HCT116 (cell line): ENCODE data around the gene ALDH1A1. TPM values are rescaled to one million over a fixed set of nuclear protein-coding genes. Genes with fewer than 3 reads are reported as not detected.

Experiments
- ATAC-seq: fragments of 200-7000 bp; cut with Tn5 transposase; 2 replicates; pipeline ENCODE4 v1.9.1; 2020; ENCODE audit warnings: mild to moderate bottlenecking, moderate library complexity
- BruUV-seq: library from RNA; stranded (reverse); fragments of 400-500 nt; replicated peaks from 2 replicates; lab custom pipeline; 2021; lab: Mats Ljungman, UMichigan
- CTCF ChIA-PET: fragments of 300-600 bp; sonication (Branson Sonifier 250); formaldehyde crosslinking; loops from one replicate; lab custom pipeline; 2021; ENCODE audit warnings: antibody characterized with exemption; lab: Charles Lee
- POLR2A ChIA-PET: fragments of 300-600, 350-600 bp; sonication (Branson Sonifier 250); formaldehyde crosslinking; loops from one replicate; lab custom pipeline; 2021; ENCODE audit warnings: antibody characterized with exemption; lab: Charles Lee
- RAD21 ChIA-PET, 2 experiments: fragments of 300-600 bp; sonication (Branson Sonifier 250); formaldehyde crosslinking; loops; one replicate each; lab custom pipeline; 2023; ENCODE audit warnings: low total read pairs in 2 of 2; ENCODE audit not compliant: uncharacterized antibody in 2 of 2, unreplicated experiment in 2 of 2, low non-redundant PET in 1 of 2; lab: Charles Lee
- DNase-seq: peaks from one replicate; pipeline ENCODE4 v3.0.0-alpha.2; 2010; ENCODE audit warnings: low read depth, low spot score
- H2AFZ ChIP-seq: fragments of 200-600 bp; shearing (Covaris generic), sonication (generic); 2 replicates; pipeline ENCODE4 v1.6.1; 2017; ENCODE audit warnings: low read depth, mixed run types, mixed read lengths, antibody characterized with exemption, low read length; ENCODE audit not compliant: poor library complexity, severe bottlenecking
- H3K27ac ChIP-seq: 2 replicates; pipeline ENCODE4 v1.5.1; 2012; ENCODE audit warnings: low read depth, low read length
- H3K27me3 ChIP-seq: fragments of 200-600 bp; sonication (generic); 2 replicates; pipeline ENCODE4 v1.6.1; 2016; ENCODE audit warnings: mixed run types, low read length, mixed read lengths; ENCODE audit not compliant: insufficient read depth
- H3K36me3 ChIP-seq, 2 experiments: fragments of 200-500 bp in 1 of 2; fragments of 200-600 bp in 1 of 2; sonication (Bioruptor generic) in 1 of 2; sonication (generic) in 1 of 2; 2 replicates each; pipeline versions ENCODE4 v1.5.1 to v1.6.1; 2014 to 2016; ENCODE audit warnings: low read length in 2 of 2, inconsistent platforms in 1 of 2, mixed read lengths in 1 of 2, mixed run types in 1 of 2; ENCODE audit not compliant: insufficient read depth in 2 of 2, control insufficient read depth in 1 of 2
- H3K4me1 ChIP-seq, 2 experiments: fragments of 200-600 bp in 1 of 2; sonication (generic) in 1 of 2; 2 replicates each; pipeline versions ENCODE4 v1.5.1 to v1.6.1; 2012 to 2017; ENCODE audit warnings: low read length in 2 of 2, inconsistent platforms in 1 of 2, mild to moderate bottlenecking in 1 of 2, mixed read lengths in 1 of 2, mixed run types in 1 of 2, moderate library complexity in 1 of 2; ENCODE audit not compliant: insufficient read depth in 2 of 2, control insufficient read depth in 1 of 2
- H3K4me2 ChIP-seq: fragments of 200-600 bp; sonication (generic); 2 replicates; pipeline ENCODE4 v1.6.1; 2017; ENCODE audit warnings: mixed run types, low read length, mixed read lengths
- H3K4me3 ChIP-seq, 2 experiments: fragments of 200-600 bp in 1 of 2; sonication (generic) in 1 of 2; replicated peaks in 1 of 2; 2 replicates each; pipeline ENCODE4 v1.5.1; 2011 to 2016; ENCODE audit warnings: low read length in 2 of 2, control low read depth in 1 of 2, low read depth in 1 of 2, mild to moderate bottlenecking in 1 of 2, mixed read lengths in 1 of 2, mixed run types in 1 of 2
- H3K79me2 ChIP-seq: fragments of 200-600 bp; sonication (generic); 2 replicates; pipeline ENCODE4 v1.6.1; 2017; ENCODE audit warnings: mild to moderate bottlenecking, mixed run types, low read length, moderate library complexity, mixed read lengths; ENCODE audit not compliant: insufficient read depth
- H3K9ac ChIP-seq: fragments of 200-600 bp; sonication (generic); 2 replicates; pipeline ENCODE4 v1.6.1; 2016; ENCODE audit warnings: low read length, mixed read lengths
- H3K9me2 ChIP-seq: fragments of 200-600 bp; sonication (generic), shearing (Covaris generic); 2 replicates; pipeline ENCODE4 v1.6.1; 2017; ENCODE audit warnings: mixed run types, mild to moderate bottlenecking, moderate library complexity; ENCODE audit not compliant: insufficient read depth
- H3K9me3 ChIP-seq, 2 experiments: fragments of 200-500 bp in 1 of 2; fragments of 200-600 bp in 1 of 2; sonication (Bioruptor generic) in 1 of 2; sonication (generic) in 1 of 2; 2 replicates each; pipeline ENCODE4 v1.6.1; 2014 to 2017; ENCODE audit warnings: low read length in 2 of 2, mixed read lengths in 2 of 2, inconsistent platforms in 1 of 2, low read depth in 1 of 2, mild to moderate bottlenecking in 1 of 2, mixed run types in 1 of 2, moderate library complexity in 1 of 2; ENCODE audit not compliant: control insufficient read depth in 1 of 2, insufficient read depth in 1 of 2
- H4K20me1 ChIP-seq: fragments of 200-600 bp; sonication (generic), shearing (Covaris generic); 2 replicates; pipeline ENCODE4 v1.6.1; 2017; ENCODE audit warnings: mixed run types, mild to moderate bottlenecking, moderate library complexity; ENCODE audit not compliant: insufficient read depth
- CEBPB ChIP-seq: IDR thresholded peaks from 2 replicates; pipeline ENCODE4 v1.6.1; 2012; ENCODE audit warnings: low read depth
- JUND ChIP-seq: IDR thresholded peaks from 2 replicates; pipeline ENCODE4 v1.6.1; 2012
- POLR2AphosphoS5 ChIP-seq: IDR thresholded peaks from 2 replicates; pipeline ENCODE4 v1.6.1; 2011; ENCODE audit warnings: mild to moderate bottlenecking, low read depth, low read length, moderate library complexity
- RAD21 ChIP-seq: IDR thresholded peaks from 2 replicates; pipeline ENCODE4 v1.6.1; 2012; ENCODE audit warnings: low read depth, mild to moderate bottlenecking
- TCF7L2 ChIP-seq: IDR thresholded peaks from 2 replicates; pipeline ENCODE4 v1.7.0; 2011; ENCODE audit warnings: borderline replicate concordance, inconsistent platforms; ENCODE audit not compliant: insufficient read depth, insufficient read length; ENCODE audit errors: extremely low read depth
- YY1 ChIP-seq: IDR thresholded peaks from 2 replicates; pipeline ENCODE4 v1.6.1; 2011; ENCODE audit warnings: low read length, low read depth, moderate library complexity, mild to moderate bottlenecking; ENCODE audit not compliant: insufficient replicate concordance; ENCODE audit errors: extremely low read depth
- ZFX ChIP-seq: fragments of 450-650 bp; IDR thresholded peaks from 2 replicates; pipeline ENCODE4 v1.6.1; 2017
- ZNF274 ChIP-seq: fragments of 200-500 bp; sonication (Bioruptor generic); IDR thresholded peaks from 2 replicates; pipeline ENCODE4 v1.6.1; 2014; ENCODE audit warnings: mild to moderate bottlenecking, low read depth, low read length, inconsistent platforms
- intact Hi-C: fragments of 100-400 bp; cut with micrococcal nuclease; formaldehyde crosslinking; loops from 2 replicates; pipeline ENCODE4 v1.10.0; 2022
- total RNA-seq: library from RNA; stranded (reverse); gene quantifications from one replicate; pipeline ENCODE4 v1.2.1, GENCODE V29; 2021; ENCODE audit not compliant: unreplicated experiment
- TF ChIP-seq, protein P1 (sequence below): IDR thresholded peaks from 2 replicates; pipeline ENCODE4 v1.6.1; 2011; ENCODE audit warnings: mild to moderate bottlenecking, low read length, moderate library complexity; ENCODE audit not compliant: insufficient replicate concordance; ENCODE audit errors: extremely low read depth
- TF ChIP-seq, protein P2 (sequence below), 3 experiments: fragments of 200-600 bp in 1 of 3; sonication (generic) in 1 of 3; IDR thresholded peaks in 2 of 3; conservative IDR thresholded peaks in 1 of 3; 2 replicates each; pipeline ENCODE4 v1.5.1; 2012 to 2017; ENCODE audit warnings: low read depth in 2 of 3, low read length in 2 of 3, antibody characterized with exemption in 1 of 3, borderline replicate concordance in 1 of 3, control low read depth in 1 of 3, mild to moderate bottlenecking in 1 of 3, mixed read lengths in 1 of 3, mixed run types in 1 of 3, moderate library complexity in 1 of 3; ENCODE audit not compliant: insufficient read depth in 1 of 3

Gene ALDH1A1
- total RNA-seq, 1 experiment from 2014 or later = 0.44 TPM

DNA sequence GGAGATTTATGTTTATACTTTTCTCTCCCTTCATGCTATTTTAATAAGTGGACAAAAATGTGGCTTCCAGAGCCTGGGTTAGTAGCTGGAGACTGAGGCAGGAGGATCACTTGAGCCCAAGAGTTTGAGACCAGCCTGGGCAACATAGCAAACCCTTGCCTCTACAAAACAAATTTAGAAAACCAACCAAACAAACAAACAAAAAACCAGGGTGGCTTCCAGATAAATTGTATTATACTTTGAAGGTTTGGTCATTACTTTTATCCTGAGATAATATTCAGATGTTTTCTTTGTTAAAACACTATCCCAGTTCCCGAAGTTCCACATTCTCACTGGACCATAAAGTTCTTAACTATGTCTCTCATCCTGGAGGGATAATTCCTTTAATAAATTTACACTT is 46.0 kb downstream of the ALDH1A1 start (continued):
- TF ChIP-seq, protein P1, sequence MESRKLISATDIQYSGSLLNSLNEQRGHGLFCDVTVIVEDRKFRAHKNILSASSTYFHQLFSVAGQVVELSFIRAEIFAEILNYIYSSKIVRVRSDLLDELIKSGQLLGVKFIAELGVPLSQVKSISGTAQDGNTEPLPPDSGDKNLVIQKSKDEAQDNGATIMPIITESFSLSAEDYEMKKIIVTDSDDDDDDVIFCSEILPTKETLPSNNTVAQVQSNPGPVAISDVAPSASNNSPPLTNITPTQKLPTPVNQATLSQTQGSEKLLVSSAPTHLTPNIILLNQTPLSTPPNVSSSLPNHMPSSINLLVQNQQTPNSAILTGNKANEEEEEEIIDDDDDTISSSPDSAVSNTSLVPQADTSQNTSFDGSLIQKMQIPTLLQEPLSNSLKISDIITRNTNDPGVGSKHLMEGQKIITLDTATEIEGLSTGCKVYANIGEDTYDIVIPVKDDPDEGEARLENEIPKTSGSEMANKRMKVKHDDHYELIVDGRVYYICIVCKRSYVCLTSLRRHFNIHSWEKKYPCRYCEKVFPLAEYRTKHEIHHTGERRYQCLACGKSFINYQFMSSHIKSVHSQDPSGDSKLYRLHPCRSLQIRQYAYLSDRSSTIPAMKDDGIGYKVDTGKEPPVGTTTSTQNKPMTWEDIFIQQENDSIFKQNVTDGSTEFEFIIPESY = no peak
- TF ChIP-seq JUND = no peak
- TF ChIP-seq, all 23 proteins: peak for 0

DNA sequence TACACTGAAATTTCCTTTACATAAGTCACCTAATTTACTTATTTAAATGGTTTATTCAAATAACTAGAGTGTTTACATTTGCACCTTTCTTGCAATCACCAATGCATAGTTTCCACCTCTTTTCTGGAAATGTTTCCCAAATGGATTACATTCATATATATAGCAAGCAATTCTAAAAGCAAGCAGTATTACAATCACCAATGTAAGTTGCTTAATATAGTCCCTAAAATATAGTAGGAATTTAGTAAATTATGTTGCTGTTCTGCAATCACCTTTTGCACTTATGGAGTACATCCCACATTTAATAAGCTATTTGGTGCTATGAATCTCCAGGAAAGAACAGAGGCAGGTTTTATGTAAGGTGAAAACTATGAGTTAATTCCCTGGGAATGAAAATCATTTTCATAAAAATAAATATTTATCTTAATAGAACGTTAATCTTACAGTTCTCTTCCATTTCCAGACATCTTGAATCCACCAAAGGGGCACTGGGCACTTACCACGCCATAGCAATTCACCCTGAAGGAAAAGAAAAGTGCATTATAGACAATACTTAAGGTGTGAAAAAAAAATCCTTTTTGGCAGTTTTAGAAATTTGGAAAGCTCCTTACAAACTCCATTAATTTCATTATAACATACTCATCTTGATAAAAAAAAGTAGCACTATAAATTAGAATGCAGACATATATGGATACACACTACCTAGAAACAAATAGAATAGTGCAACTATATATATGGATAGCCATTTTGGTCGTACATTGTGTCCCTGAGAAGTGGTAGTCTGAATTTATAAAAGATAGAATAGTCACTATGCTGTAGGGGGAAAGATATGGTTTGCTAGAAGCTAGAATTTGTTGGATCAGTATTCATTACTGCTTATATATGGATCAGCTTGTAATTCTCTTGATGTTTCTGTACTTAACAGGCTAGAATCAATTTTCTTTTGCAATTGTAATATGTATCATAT is 47.1 kb downstream of the ALDH1A1 start:
- CTCF ChIA-PET = no interaction called here
- POLR2A ChIA-PET = no interaction called here
- Histone ChIP-seq H3K9me2 (no peaks in the 10 kb centered on the region), H3K36me3 (no peaks in the 10 kb centered on the region), H2AFZ (no peak overlapping the region), H3K4me3 (no peak overlapping the region), H3K9ac (no peak overlapping the region), H3K9me3 (no peaks in the 10 kb centered on the region), H3K79me2 (no peaks in the 10 kb centered on the region), H3K4me1 (no peaks in the 10 kb centered on the region), H4K20me1 (no peaks in the 10 kb centered on the region), H3K27ac (no peak overlapping the region), H3K27me3 (no peaks in the 10 kb centered on the region), H3K4me2 (no peak overlapping the region)
- TF ChIP-seq YY1 (no peak), RAD21 (no peak), ZFX (no peak), TCF7L2 (no peak), POLR2AphosphoS5 (no peak), ZNF274 (no peak), JUND (no peak), CEBPB (no peak)
- TF ChIP-seq, protein P2, sequence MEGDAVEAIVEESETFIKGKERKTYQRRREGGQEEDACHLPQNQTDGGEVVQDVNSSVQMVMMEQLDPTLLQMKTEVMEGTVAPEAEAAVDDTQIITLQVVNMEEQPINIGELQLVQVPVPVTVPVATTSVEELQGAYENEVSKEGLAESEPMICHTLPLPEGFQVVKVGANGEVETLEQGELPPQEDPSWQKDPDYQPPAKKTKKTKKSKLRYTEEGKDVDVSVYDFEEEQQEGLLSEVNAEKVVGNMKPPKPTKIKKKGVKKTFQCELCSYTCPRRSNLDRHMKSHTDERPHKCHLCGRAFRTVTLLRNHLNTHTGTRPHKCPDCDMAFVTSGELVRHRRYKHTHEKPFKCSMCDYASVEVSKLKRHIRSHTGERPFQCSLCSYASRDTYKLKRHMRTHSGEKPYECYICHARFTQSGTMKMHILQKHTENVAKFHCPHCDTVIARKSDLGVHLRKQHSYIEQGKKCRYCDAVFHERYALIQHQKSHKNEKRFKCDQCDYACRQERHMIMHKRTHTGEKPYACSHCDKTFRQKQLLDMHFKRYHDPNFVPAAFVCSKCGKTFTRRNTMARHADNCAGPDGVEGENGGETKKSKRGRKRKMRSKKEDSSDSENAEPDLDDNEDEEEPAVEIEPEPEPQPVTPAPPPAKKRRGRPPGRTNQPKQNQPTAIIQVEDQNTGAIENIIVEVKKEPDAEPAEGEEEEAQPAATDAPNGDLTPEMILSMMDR (IDR thresholded peaks at IDR 0.05 in 2 of 3, conservative IDR thresholded peaks at IDR 0.05 in 1 of 3; ENCODE audit: borderline replicate concordance in 1 of 3, insufficient read depth in 1 of 3, low read depth in 2 of 3, low read length in 2 of 3) = no peak
- RAD21 ChIA-PET = no interaction called here
- no peak for ATAC-seq
- no TSS peak for BruUV-seq
- intact Hi-C loops = no loop called here
- no peak for DNase-seq
